ENCODE data around the gene TAS1R1.

Gene TAS1R1

DNA sequence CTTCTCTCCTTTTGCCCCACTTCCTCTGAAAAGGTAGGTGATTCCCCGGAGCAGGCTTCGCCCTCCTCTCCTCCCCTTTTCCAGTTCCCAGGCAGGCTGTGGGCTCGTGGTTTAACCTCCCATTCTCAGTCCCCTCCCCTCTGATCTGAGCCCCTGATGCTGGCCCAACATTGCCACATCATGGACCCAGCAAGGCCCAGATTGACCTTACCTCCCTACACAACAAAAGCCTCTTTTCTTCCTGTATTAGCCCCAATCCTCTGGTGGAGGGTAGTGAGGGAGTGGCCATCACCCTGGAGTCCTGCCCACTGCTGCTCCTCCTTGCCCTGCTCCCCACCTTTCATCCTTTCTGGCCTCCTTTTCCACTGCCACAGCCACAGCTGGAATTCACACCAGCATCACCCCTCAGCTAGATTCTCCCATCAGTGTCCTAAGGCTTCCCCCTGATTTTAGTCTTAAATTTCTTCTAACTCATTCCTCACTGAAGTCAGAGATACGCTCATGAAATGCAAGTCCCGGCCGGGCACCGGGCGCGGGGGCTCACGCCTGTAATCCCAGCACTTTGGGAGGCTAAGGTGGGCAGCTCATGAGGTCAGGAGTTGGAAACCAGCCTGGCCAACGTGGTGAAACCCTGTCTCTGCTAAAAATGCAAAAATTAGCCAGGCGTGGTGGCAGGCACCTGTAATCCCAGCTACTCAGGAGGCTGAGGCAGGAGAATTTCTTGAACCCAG lies 17.7 kb downstream of the TAS1R1 start:
- DNase-seq (ENCODE audit: low read depth in 2 of 2): no peak

DNA sequence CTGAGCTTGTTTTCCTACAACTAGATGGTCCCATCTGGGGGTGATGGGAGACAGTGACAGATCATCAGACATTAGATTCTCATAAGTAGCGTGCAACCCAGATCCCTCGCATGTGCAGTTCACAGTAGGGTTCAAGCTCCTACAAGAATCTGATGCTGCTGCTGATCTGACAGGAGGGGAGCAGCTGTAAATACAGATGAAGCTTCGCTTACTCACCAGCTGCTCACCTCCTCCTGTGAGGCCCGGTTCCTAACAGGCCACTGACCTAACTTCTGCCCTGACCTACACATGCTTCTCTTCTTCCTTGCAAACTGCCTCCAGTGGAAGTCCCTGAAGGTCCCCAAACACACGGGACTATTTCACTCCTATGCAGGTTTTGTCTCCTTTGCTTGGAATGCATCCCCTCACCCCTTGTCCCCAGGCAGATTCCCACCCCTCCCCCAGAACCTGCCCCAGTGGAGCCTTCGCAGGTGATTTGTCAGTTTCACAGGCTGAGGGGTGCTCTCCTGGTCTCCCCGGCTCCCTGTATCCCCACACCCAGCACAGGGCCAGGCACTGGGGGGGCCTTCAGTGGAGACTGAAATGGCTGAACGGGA lies 19.0 kb downstream of the TAS1R1 start:
- DNase-seq (ENCODE audit: low read depth in 2 of 2): no peak

DNA sequence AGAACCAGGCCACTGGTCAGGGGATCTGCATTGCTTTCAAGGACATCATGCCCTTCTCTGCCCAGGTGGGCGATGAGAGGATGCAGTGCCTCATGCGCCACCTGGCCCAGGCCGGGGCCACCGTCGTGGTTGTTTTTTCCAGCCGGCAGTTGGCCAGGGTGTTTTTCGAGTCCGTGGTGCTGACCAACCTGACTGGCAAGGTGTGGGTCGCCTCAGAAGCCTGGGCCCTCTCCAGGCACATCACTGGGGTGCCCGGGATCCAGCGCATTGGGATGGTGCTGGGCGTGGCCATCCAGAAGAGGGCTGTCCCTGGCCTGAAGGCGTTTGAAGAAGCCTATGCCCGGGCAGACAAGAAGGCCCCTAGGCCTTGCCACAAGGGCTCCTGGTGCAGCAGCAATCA lies 19.7 kb downstream of the TAS1R1 start:
- DNase-seq (ENCODE audit: low read depth in 2 of 2): no peak

DNA sequence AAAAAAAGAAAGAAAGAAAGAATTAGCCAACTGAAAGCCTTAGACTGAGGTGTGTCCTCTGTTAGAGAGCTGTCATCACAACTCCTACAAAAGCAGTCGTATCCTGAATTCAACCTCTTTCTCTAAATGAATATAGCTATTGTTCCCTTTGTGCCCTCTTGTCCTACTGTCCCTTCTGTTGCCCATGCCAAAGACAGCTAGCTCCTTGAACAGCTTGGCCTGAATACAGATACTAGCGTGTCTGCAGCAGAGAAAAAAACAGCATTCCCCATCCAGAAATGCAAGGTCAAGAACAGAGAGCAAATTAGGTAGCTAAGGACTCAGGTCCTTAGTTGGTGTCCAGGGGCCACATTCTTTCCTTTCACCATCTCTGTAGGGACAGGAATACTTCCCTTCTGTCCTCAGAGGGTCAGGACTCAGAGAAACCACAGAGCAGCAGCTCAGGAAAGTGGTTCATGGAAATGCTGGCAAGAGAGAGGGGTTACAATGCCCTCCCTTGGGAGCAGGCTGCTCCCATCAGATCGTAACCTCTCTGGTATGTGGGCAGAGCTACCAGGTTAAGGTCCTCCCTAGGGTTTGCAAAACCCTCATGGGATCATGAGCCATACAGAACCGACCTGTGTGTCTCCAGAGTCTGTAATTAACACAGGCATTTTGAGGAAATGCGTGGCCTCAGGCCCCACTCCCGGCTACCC lies 22.9 kb downstream of the TAS1R1 start:
- DNase-seq (ENCODE audit: low read depth in 2 of 2): no peak

DNA sequence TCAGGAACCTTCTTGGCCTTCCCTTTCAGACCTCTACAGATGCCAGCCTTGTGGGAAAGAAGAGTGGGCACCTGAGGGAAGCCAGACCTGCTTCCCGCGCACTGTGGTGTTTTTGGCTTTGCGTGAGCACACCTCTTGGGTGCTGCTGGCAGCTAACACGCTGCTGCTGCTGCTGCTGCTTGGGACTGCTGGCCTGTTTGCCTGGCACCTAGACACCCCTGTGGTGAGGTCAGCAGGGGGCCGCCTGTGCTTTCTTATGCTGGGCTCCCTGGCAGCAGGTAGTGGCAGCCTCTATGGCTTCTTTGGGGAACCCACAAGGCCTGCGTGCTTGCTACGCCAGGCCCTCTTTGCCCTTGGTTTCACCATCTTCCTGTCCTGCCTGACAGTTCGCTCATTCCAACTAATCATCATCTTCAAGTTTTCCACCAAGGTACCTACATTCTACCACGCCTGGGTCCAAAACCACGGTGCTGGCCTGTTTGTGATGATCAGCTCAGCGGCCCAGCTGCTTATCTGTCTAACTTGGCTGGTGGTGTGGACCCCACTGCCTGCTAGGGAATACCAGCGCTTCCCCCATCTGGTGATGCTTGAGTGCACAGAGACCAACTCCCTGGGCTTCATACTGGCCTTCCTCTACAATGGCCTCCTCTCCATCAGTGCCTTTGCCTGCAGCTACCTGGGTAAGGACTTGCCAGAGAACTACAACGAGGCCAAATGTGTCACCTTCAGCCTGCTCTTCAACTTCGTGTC lies 23.7 kb downstream of the TAS1R1 start:
- DNase-seq (ENCODE audit: low read depth in 2 of 2): no peak

DNA sequence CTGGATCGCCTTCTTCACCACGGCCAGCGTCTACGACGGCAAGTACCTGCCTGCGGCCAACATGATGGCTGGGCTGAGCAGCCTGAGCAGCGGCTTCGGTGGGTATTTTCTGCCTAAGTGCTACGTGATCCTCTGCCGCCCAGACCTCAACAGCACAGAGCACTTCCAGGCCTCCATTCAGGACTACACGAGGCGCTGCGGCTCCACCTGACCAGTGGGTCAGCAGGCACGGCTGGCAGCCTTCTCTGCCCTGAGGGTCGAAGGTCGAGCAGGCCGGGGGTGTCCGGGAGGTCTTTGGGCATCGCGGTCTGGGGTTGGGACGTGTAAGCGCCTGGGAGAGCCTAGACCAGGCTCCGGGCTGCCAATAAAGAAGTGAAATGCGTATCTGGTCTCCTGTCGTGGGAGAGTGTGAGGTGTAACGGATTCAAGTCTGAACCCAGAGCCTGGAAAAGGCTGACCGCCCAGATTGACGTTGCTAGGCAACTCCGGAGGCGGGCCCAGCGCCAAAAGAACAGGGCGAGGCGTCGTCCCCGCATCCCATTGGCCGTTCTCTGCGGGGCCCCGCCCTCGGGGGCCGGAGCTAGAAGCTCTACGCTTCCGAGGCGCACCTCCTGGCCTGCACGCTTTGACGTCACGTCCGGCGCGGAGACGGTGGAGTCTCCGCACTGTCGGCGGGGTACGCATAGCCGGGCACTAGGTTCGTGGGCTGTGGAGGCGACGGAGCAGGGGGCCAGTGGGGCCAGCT lies 24.4 kb downstream of the TAS1R1 start, which contains the start of gene ZBTB48:
Gene ZBTB48 (plus strand): TSS at position 621 of the 745 bp plus-strand sequence. CDS start 616 bp downstream, outside the sequence.
- peak; percentile 93 to 98 for DNase-seq (ENCODE audit: low read depth in 2 of 2)

DNA sequence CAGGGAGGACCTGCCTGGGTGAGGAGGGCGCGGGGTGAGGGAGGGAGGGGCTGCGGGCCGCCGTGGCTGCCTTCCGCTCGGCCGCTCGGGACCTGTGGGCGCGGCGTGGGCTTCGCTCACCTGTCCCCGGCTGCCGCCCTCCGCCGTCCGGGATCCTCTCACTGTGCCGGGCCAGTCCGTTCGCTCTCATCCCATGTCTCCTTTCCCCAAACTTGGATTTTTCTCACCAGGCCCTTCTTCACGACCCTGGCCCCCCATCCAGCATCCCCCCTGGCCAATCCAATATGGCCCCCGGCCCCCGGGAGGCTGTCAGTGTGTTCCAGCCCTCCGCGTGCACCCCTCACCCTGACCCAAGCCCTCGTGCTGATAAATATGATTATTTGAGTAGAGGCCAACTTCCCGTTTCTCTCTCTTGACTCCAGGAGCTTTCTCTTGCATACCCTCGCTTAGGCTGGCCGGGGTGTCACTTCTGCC lies 25.0 kb downstream of the TAS1R1 start:
- DNase-seq (ENCODE audit: low read depth in 2 of 2): no peak

DNA sequence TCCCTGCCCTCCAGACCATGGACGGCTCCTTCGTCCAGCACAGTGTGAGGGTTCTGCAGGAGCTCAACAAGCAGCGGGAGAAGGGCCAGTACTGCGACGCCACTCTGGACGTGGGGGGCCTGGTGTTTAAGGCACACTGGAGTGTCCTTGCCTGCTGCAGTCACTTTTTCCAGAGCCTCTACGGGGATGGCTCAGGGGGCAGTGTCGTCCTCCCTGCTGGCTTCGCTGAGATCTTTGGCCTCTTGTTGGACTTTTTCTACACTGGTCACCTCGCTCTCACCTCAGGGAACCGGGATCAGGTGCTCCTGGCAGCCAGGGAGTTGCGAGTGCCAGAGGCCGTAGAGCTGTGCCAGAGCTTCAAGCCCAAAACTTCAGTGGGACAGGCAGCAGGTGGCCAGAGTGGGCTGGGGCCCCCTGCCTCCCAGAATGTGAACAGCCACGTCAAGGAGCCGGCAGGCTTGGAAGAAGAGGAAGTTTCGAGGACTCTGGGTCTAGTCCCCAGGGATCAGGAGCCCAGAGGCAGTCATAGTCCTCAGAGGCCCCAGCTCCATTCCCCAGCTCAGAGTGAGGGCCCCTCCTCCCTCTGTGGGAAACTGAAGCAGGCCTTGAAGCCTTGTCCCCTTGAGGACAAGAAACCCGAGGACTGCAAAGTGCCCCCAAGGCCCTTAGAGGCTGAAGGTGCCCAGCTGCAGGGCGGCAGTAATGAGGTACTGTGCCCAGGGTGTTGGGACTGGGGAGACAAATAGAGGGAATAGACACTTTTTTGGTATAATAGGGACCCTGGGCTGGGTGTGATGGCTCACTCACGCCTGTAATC lies 25.7 kb downstream of the TAS1R1 start:
- DNase-seq (ENCODE audit: low read depth in 2 of 2): no peak

DNA sequence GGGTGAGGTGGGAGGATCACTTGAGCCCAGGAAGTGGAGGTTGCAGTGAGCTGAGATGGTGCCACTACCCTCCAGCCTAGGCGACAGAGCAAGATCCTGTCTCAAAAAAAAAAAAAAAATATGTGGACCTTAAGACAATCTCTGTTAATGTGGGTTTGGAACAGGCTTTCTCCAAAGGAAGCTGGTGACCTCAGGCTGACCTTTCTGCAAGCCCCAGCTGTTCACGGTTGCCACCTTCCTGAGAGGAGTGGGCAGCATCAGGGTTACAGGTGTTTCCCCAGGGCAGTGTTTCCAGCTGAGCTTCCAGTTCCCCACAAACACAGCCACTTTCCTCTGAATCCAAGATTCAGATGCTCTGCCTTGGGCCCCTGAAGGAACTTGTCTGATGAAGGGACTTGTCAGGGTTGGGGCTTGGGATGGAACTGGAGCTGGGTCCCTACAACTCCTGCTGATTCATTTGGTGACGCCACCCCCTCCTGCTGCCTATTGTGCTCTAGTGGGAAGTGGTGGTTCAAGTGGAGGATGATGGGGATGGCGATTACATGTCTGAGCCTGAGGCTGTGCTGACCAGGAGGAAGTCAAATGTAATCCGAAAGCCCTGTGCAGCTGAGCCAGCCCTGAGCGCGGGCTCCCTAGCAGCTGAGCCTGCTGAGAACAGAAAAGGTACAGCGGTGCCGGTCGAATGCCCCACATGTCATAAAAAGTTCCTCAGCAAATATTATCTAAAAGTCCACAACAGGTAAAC lies 26.6 kb downstream of the TAS1R1 start:
- DNase-seq (ENCODE audit: low read depth in 2 of 2): no peak

DNA sequence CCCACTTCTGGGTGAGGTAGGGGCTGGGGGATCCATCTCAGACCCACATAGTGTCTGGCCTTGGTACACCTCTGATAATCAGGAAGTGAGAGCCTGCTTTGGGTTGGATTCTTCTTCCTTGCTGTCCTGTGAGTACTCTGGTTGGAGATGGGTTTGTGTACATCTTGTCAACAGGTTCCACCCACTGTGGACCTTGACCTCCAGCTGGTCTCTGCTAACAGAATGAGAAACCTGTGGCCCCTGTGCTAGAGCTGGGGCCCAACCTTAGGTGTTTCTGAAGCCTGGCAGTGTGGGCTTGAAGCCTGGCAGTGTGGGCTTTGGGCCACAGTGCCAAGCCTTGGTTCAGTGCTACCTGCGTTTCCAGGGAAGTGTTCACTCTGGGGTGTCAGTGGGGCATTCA lies 27.3 kb downstream of the TAS1R1 start:
- DNase-seq (ENCODE audit: low read depth in 2 of 2): no peak

DNA sequence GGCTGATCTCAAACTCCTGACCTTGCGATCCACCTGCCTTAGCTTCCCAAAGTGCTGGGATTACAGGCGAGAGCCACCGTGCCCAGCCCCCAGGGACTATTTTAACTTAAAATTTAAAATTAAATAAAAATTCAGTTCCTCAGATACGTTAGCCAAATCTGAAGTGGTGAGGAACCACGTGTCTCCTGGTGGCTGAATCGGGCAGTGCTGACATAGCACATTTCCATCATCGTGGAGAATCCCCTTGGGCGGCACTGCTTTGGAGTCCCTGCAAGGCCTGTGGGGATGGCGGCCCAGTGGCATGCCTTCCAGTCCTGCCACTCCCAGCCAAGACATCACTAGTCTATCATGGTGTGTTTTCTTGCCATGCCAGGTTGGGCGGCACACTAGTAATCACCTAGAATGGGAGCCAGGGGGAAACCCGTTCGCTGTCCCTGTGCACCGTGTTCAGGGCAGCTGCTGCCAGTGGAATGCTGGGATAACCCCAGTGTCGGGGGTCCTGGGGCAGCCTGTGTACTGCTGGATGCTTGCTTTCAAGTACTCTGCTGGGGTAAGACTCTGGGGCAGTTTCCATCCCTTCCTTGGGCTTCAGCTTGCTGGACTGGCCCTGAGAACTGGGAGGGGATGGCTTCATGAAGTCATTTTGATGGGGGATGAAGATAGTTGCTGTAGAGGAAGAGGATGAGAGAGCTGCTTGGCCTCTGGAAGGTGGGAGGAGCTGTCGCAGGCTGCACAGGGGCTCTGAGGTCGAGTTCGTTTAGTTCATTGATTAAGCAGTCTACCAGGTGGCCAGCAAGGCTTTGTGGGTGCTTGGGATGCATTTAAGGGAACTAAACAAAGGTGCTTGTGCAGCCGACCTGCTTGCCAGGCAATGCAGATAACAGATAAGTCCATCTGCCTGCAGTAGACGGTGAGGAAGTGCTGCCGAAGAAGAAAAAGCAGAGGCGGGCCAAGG lies 29.3 kb downstream of the TAS1R1 start:
- DNase-seq (ENCODE audit: low read depth in 2 of 2): no peak

DNA sequence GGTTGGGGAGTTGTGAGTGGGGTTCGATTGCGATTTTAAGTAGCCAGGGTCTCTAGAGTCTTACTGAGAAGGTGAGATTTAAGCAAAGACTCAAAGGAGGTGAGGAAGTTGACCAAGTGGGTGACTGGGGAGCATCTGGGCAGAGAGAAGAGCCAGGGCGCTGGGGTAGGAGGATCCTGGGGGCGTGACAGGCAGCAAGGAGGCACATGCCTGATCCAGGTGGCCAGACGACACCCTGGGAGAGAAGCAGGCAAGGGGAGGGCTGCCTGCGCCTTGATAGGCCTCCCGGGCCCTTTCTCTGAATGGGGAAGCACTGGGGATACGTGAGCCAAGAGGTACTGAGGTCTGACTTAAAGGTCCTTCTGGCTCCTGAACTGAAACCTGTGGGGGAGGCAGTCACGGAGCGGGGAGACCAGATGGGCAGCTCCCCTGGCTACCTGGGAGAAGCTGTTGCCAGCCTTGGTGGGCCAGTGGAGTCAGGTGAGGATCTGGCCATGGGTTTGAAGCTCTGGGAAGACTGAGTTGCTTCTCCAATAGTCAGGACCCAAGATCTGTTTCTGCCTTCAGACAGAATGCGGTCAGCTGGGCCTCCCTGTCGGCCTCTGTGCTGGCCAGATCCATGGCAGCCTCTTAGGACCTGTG lies 30.1 kb downstream of the TAS1R1 start:
- no peak for DNase-seq (ENCODE audit: low read depth in 2 of 2)

DNA sequence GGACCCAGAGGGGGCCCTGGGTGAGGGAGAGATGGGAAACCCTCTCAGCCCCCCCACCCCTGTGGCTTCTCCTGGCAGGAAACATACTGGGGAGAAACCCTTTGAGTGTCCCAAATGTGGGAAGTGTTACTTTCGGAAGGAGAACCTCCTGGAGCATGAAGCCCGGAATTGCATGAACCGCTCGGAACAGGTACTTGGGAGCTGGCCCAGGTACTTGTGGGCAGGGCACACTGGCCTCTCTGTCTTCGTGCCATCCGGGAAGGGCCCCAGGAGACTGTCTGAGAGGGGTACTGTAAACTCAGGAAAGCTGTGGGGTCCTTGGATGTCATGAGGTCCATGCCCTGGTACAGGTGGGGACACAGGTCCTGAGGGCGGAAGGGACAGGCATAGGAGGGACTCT lies 30.7 kb downstream of the TAS1R1 start:
- no peak for DNase-seq (ENCODE audit: low read depth in 2 of 2)

DNA sequence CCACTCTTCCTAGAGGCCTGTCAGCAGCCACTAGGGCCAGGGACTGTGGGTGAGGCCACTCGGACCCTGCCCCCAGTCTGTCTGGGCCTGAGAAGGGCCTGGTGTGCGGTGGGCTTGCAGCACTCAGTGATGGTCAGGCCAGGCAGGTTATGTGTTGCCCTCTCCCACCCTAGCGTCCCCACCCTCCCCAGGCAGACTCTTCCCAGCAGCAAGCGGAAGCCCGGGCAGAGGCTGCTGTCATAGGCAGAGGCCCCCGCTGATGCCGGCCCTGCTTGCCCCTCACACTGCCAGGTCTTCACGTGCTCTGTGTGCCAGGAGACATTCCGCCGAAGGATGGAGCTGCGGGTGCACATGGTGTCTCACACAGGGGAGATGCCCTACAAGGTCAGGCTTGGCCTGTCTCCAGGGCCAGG lies 31.3 kb downstream of the TAS1R1 start:
- DNase-seq (ENCODE audit: low read depth in 2 of 2): no peak

DNA sequence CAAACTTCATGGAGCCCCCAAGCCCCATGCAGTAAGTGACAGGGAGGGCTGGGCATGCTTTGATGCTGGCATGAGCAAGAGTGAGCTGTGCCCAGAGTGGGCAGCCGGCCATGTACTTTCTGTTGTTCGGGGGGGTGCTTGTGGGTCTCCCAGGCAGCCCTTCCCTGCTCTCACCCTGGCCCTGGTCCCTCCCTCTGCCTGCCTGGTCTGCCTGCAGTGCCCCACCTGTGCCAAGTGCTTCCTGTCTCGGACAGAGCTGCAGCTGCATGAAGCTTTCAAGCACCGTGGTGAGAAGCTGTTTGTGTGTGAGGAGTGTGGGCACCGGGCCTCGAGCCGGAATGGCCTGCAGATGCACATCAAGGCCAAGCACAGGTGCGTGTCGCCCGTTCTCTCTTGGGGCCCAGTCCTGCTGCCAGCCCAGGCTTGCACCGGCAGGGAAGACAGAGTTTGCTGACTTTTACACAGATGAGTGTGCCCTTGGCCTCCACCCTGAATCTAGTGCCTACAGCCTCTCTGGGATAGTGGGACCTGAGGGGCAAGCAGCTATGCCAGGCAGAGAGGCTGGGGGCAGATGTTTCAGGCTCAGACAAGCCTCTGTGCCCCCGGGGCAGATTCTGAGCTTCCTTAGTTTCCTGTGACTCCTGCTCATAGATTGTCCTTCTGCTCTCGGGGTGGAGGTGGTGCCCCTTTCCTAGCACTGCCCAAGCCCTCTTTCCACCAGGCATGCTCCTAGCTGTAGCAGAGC lies 32.3 kb downstream of the TAS1R1 start:
- DNase-seq (ENCODE audit: low read depth in 2 of 2): no peak

DNA sequence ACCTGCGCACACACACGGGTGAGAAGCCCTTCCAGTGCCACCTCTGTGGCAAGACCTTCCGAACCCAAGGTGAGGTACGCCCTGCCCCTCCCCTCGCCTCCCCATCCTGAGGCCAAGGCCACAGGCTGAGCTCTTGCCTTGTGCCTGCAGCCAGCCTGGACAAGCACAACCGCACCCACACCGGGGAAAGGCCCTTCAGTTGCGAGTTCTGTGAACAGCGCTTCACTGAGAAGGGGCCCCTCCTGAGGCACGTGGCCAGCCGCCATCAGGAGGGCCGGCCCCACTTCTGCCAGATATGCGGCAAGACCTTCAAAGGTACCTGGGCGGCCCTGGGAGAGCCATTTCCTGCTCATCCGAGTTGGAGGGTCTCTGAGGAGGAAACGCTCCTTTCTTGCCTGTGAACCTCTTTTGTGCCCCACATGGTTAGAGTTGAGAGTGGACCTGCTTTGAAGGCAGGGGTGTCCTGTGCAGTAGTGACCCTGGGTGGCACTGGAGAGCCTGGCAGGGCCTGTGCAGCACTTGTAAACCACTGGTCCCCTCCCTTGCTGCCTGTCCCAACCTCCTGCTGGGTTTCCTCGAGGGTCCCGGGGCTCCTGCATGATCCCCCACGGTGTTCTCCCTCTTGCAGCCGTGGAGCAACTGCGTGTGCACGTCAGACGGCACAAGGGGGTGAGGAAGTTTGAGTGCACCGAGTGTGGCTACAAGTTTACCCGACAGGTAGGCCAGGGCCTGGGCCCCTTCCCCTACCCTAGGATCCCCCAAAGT lies 33.2 kb downstream of the TAS1R1 start:
- DNase-seq (ENCODE audit: low read depth in 2 of 2): no peak
